Activated CD4-positive, alpha-beta T cell treated with anti-CD3 and anti-CD28 coated beads for 36 hours (primary cell): ENCODE measurements around the gene CLSTN3. TPM values are rescaled to one million over a fixed set of nuclear protein-coding genes. Genes with fewer than 3 reads are reported as not detected.

ENCODE experiments used
- ATAC-seq: fragments of 200-7000 bp; cut with Tn5 transposase; one replicate; pipeline ENCODE4 v1.10.0; 2021; ENCODE audit warnings: mild to moderate bottlenecking, moderate library complexity
- CTCF ChIA-PET: fragments of 350-600 bp; sonication (Branson Sonifier 250); formaldehyde crosslinking; loops from one replicate; lab custom pipeline; 2021; ENCODE audit warnings: antibody characterized with exemption; lab: Charles Lee
- POLR2A ChIA-PET: fragments of 350-600 bp; sonication (Branson Sonifier 250); formaldehyde crosslinking; loops from one replicate; lab custom pipeline; 2021; ENCODE audit warnings: antibody characterized with exemption, inconsistent platforms; lab: Charles Lee
- DNase-seq: peaks from one replicate; pipeline ENCODE4 v3.0.0-alpha.2; 2020
- H3K27ac Mint-ChIP-seq: one replicate; pipeline ENCODE4 v1.8.0; 2021; ENCODE audit warnings: mixed read lengths
- H3K27me3 Mint-ChIP-seq: one replicate; pipeline ENCODE4 v1.8.0; 2021; ENCODE audit warnings: mixed read lengths
- H3K36me3 Mint-ChIP-seq: one replicate; pipeline ENCODE4 v1.8.0; 2021; ENCODE audit warnings: low read depth, mixed read lengths
- H3K4me1 Mint-ChIP-seq: one replicate; pipeline ENCODE4 v1.8.0; 2021; ENCODE audit warnings: mixed read lengths
- H3K4me3 Mint-ChIP-seq: one replicate; pipeline ENCODE4 v1.8.0; 2021; ENCODE audit warnings: mild to moderate bottlenecking, moderate library complexity, mixed read lengths
- H3K9me3 Mint-ChIP-seq: one replicate; pipeline ENCODE4 v1.8.0; 2021; ENCODE audit warnings: low read depth, mixed read lengths
- intact Hi-C, 2 experiments: fragments of 100-400 bp; cut with DNase I in 1 of 2; cut with micrococcal nuclease in 1 of 2; formaldehyde crosslinking; loops; one replicate each; pipeline versions ENCODE4 v1.14.2 to v1.15.1; 2022 to 2024; cut with DNase I, micrococcal nuclease
- total RNA-seq, 2 experiments: library from RNA; stranded (reverse); gene quantifications; one replicate each; pipeline ENCODE4 v1.2.3, GENCODE V29; 2021

CLSTN3 gene
- total RNA-seq, 2 experiments from 2014 or later: 28.2 to 37.9 TPM

DNA sequence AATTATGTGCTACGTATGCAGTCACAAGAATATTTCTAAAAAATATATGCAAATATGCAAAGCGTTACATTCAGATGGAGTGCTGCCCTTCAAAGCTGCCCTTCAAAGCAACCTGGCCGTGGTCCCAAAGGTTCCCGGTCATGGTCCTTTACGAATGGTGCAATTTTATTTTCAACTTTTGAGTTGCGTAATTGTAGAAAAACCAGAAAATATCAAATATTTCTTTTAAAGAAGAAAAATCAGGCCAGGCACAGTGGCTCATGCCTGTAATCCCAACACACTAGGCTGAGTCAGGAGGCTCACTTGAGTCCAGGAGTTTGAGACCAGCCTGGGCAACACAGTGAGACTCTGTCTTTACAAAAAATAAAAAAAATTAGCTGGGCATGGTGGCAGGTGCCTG is 21.4 kb downstream of the CLSTN3 start:
- Mint-ChIP-seq H3K9me3 (no peaks in the 10 kb centered on the region), H3K4me3 (no peak overlapping the region), H3K4me1 (no peaks in the 10 kb centered on the region), H3K36me3 (peaks cover 14% of the 10 kb centered on the region), H3K27me3 (no peaks in the 10 kb centered on the region), H3K27ac (no peak overlapping the region)
- ATAC-seq (no peak), DNase-seq (no peak)
- intact Hi-C loops: no loop called here
- ChIA-PET POLR2A (interaction anchor here (0.7 kb wide), 1 partner anchor 39 kb away, joined by 4 read pairs; no protein-coding TSS in a partner anchor), CTCF (no interaction called here)

DNA sequence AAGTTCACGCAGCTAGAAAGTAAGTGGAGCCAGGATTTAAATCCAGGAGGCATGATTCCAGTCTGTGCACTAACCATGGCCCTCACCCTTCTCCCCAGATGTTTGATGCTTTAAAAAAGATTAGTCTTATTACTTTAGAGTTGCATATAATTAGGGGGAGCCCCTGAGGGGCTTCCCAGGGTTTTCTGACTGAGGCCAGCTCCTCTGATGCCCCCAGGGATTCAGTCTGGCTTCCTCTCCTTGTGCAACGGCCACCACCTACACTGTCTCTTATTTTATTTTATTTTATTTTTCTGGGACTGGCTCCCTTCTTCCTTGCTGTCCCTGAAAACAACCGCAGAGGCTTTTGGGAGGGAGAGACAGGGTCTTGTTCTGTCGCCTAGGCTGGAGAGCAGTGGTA is 22.6 kb downstream of the CLSTN3 start:
- Mint-ChIP-seq H3K9me3 (no peaks in the 10 kb centered on the region), H3K36me3 (peaks cover 14% of the 10 kb centered on the region), H3K27me3 (no peaks in the 10 kb centered on the region), H3K27ac (no peak overlapping the region), H3K4me1 (no peaks in the 10 kb centered on the region), H3K4me3 (no peak overlapping the region)
- ChIA-PET CTCF (interaction anchor here (1.4 to 3.2 kb wide), 2 partner anchors 8 to 11 kb away, joined by 5 to 17 read pairs; no protein-coding TSS in a partner anchor), POLR2A (no interaction called here)
- DNase-seq (no peak), ATAC-seq (no peak)
- intact Hi-C loops: no loop called here

DNA sequence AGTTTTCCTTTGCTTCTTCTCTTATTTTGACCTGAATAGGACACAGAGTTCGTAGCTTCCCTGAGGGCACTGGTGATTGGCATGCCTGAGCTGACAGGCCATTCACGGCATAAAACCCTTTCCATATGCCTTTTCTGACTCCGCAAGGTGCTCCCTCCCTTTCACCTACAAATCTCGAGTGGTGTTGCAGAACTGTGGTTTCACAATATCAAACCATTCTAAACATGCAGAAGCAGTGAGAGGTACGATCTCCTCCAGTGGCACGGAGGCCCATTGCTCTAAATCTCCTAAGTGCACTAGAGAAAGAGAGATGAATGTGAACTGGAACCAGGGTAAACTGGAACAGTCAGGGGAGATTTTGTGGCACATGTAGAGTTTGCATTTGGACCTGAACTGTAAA is 23.9 kb downstream of the CLSTN3 start:
- intact Hi-C loops: no loop called here
- no peak for DNase-seq

DNA sequence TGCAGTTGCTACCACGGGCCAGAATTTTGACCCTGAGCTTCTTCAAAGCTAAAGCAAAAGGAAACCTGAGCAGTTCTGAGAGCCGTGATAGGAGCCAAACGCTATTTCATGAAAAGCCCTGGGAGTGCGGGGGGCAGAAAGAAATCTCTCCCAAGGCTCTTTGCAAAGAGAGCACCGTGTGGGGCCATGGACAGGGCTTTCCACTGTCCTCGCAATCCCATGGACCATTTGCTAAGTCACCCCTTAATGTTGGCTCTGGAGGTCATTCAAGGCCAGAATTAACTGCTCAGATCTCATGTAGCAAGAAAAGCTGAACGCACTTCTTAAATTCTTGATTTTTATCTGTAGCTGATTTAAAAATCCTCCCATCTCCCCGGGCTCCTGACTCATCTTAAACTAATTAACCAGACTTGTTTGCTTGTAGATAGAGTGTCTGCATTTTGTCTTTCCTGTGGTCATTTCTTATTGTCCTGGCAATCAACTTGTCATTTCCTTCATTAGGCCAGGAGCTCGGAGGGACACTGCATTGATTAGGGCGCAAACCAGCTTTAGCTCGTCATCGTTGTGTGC is 24.8 kb downstream of the CLSTN3 start:
- ChIA-PET POLR2A (no interaction called here), CTCF (interaction anchor here (0.6 to 3.2 kb wide), 4 partner anchors 10 to 47 kb away, joined by 3 to 17 read pairs (median 4); no protein-coding TSS in a partner anchor)
- Mint-ChIP-seq H3K4me3 (no peak overlapping the region), H3K36me3 (peaks cover 4% of the 10 kb centered on the region), H3K27me3 (no peaks in the 10 kb centered on the region), H3K4me1 (no peaks in the 10 kb centered on the region), H3K27ac (no peak overlapping the region), H3K9me3 (no peaks in the 10 kb centered on the region)
- ATAC-seq (no peak), DNase-seq (no peak)
- intact Hi-C loops: no loop called here

More for the DNA sequence above, 23.9 kb downstream of the CLSTN3 start:
- Mint-ChIP-seq H3K9me3 (no peaks in the 10 kb centered on the region), H3K36me3 (peaks cover 9% of the 10 kb centered on the region), H3K27me3 (no peaks in the 10 kb centered on the region), H3K27ac (no peak overlapping the region), H3K4me3 (no peak overlapping the region), H3K4me1 (no peaks in the 10 kb centered on the region)
- ChIA-PET CTCF (interaction anchor here (0.6 to 3.2 kb wide), 4 partner anchors 8 to 16 kb away, joined by 5 to 17 read pairs (median 6); no protein-coding TSS in a partner anchor), POLR2A (no interaction called here)
- no peak for ATAC-seq

DNA sequence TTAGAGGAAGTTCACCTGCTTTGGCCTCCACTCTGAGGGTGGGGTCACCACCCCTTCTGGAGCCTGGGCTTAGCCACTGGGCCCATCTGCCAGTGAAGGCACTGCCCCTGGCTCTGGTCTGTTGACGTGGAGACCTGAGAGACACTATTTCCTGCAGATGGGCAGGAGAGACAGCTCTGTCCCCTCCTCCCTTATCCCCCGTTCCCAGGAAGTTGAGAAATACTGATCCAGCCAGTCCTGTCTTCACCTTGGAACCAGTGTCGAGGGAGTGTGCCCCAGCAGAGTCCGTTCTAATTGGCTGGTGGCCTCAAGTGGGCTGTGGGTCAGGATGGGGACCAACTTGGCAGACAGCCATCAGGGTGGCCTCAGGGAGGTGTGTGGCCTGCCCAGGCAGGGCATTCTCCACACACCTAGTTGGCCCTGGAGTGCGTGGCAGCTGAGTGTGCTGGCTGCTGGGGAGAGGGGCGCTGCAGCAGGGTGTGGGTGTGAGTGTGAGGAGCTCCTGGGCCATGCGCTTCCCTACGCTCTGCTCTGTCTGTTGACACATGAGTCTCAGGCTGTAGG is 25.4 kb downstream of the CLSTN3 start:
- Mint-ChIP-seq H3K4me1 (no peaks in the 10 kb centered on the region), H3K27ac (no peak overlapping the region), H3K9me3 (no peaks in the 10 kb centered on the region), H3K27me3 (no peaks in the 10 kb centered on the region), H3K4me3 (no peak overlapping the region), H3K36me3 (peaks cover 3% of the 10 kb centered on the region)
- ATAC-seq (no peak), DNase-seq (no peak)
- ChIA-PET POLR2A (no interaction called here), CTCF (interaction anchor here (0.6 to 3.2 kb wide), 4 partner anchors 10 to 47 kb away, joined by 3 to 17 read pairs (median 4); no protein-coding TSS in a partner anchor)
- intact Hi-C loops: no loop called here

DNA sequence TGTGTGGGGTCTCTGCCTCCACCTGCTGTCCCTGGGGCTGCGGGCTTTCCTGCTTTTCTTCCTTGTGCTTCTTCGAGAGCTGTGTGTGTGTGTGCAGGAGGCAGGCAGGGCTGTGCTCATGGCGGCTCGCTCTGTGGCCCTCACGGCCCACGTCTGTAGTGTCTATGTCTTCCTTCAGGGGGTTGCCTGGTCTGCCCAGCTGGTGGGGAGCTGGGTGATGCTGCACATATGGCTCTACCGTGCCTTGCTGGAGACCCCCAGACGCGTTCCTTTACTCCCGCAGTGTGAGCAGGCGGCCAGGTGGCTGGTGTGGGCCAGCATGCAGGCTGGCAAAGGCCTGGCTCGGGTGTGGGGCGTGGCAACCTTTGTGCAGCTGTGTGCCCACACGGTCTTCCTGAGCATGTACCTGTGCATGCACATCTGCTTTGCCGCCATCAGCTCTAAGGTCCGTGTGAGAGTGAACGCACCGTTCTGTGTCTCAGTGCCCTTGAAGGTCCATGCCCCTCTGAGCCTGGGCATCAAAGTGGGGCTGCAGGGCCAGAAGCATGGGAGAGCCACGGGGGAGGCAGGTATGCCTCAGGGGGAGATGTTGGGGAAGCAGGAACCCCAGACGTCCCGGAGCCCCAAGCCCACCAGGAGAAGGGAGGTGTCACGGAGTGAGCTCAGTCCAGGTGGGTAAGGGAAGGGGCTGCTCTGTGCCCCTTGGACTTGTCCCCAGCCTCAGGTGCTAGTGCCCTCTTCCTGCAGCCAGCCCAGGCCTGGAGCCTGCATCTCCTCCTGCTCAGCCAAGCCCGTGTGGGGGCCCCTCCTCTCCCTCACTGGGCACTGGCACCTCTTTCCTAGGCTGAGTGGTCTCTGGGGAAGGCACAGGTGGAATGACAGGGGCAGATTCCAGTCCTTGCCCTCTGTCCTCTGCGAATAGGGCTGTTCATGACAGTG is 26.4 kb downstream of the CLSTN3 start:
- no peak for ATAC-seq
- CTCF ChIA-PET: interaction anchor here (0.6 to 1.5 kb wide), 2 partner anchors 11 to 44 kb away, joined by 3 to 5 read pairs; no protein-coding TSS in a partner anchor

DNA sequence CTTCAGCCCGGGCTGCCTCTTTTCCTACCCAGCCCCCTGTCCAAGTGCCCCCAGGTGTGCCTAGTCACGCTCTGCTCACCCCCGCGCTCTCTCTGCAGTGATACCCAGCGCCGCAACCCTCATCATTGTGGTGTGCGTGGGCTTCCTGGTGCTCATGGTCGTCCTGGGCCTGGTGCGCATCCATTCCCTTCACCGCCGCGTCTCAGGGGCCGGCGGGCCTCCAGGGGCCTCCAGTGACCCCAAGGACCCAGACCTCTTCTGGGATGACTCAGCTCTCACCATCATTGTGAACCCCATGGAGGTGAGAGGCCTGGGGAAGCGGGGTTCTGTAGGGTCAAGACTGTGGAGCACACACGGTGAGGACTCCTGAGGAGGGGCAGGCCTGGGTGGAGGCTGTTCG is 27.2 kb downstream of the CLSTN3 start:
- H3K4me1 Mint-ChIP-seq: no peaks in the 10 kb centered on the region
- ATAC-seq (no peak), DNase-seq (no peak)
- intact Hi-C loops: no loop called here
- POLR2A ChIA-PET: no interaction called here
- CTCF ChIA-PET: interaction anchor here (1.5 kb wide), 1 partner anchor 12 kb away, joined by 5 read pairs; no protein-coding TSS in a partner anchor
- H3K27ac Mint-ChIP-seq: no peak overlapping the region
- no peaks in the 10 kb centered on the region for H3K9me3 Mint-ChIP-seq
- peaks cover 3% of the 10 kb centered on the region for H3K36me3 Mint-ChIP-seq
- no peak overlapping the region for H3K4me3 Mint-ChIP-seq
- no peaks in the 10 kb centered on the region for H3K27me3 Mint-ChIP-seq

More for the DNA sequence above, 26.4 kb downstream of the CLSTN3 start:
- H3K27me3 Mint-ChIP-seq: no peaks in the 10 kb centered on the region
- no peaks in the 10 kb centered on the region for H3K9me3 Mint-ChIP-seq
- H3K4me1 Mint-ChIP-seq: no peaks in the 10 kb centered on the region
- no peak for DNase-seq
- peaks cover 3% of the 10 kb centered on the region for H3K36me3 Mint-ChIP-seq
- intact Hi-C loops: no loop called here
- no peak overlapping the region for H3K27ac Mint-ChIP-seq
- POLR2A ChIA-PET: no interaction called here
- no peak overlapping the region for H3K4me3 Mint-ChIP-seq

DNA sequence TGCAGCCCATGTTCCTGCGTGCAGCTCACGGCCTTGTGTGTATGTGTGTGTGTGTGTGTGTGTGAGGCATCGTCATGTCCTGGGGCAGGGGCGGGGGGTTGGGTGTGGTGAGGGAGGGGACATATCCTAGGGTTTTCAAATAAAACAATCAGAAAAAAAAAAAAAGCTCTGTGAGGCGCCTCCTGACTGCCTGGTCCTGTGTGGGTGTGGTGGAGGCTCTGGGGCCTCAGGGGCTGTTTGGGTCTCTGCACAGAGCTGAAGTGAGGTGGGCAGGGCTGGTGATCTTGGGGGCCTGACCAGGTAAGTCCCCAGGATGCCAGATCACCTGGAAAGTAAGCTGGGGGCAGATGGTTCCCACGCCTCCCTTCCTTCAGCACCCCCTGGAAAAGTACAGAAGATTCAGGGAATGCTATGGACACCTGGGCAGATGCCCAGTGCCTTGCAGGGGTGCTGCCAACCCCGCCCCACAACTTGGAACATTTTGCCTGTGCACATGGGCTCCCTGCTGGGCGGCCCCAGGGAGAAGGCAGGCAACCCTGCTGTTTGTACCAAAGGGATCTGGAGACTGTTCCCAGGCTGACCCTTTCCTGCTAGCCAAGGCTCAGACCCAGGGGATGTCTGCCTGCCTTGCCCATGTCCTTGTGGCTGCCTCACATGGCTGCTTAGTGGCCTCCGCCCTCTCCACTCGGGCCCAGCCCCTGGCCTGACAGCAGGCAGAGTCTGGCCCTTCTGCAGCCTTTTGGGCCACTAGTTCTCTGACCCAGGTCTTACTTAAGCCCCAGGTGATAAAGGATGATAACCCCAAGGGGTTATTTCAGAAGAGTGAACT is 28.8 kb downstream of the CLSTN3 start:
- ChIA-PET POLR2A (no interaction called here), CTCF (no interaction called here)
- intact Hi-C loops: no loop called here
- no peak for DNase-seq
- H3K27me3 Mint-ChIP-seq: peaks cover 6% of the 10 kb centered on the region
- no peak overlapping the region for H3K4me3 Mint-ChIP-seq
- H3K4me1 Mint-ChIP-seq: peaks cover 11% of the 10 kb centered on the region
- H3K36me3 Mint-ChIP-seq: peaks cover 3% of the 10 kb centered on the region
- no peaks in the 10 kb centered on the region for H3K9me3 Mint-ChIP-seq
- H3K27ac Mint-ChIP-seq: no peak overlapping the region
- no peak for ATAC-seq

DNA sequence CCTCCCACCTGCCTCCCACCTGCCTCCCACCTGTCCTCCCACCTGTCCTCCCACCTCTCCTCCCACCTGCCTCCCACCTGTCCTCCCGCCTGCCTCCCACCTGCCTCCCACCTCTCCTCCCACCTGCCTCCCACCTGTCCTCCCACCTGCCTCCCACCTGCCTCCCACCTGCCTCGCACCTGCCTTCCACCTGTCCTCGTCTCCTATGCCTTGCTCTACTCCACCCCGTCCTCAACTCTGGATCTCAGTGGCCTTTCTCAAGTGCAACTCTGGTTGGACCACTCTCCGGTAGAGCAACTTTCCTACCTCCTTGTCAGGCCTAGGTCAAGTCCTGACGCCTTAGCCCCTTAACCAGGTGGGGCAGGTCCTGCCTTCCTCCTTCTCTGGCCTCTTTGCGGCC is 30.0 kb downstream of the CLSTN3 start:
- POLR2A ChIA-PET: no interaction called here
- ATAC-seq: no peak
- CTCF ChIA-PET: interaction anchor here (1.4 to 3.6 kb wide), 2 partner anchors 15 to 17 kb away, joined by 3 to 13 read pairs; no protein-coding TSS in a partner anchor

DNA sequence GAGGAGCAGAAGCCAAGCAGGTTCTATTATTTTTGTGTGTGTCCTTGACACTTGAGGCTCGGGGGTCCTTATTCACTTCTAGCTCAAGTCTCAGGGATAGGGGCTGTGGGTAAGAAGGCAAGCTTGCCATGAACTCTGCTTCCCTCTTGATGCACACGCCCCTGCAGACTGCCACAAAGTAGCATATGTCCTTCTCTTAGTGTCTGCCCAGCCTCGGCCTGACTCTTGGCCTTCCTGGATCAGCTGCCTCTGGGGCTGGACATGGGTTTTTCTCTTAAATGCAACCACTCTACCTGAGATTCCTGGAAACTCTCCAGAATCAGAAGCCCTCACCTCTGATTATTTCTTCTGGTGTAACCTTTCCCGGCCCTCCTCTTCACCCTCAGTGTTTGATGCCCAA is 31.2 kb downstream of the CLSTN3 start:
- H3K27me3 Mint-ChIP-seq: peaks cover 8% of the 10 kb centered on the region
- peaks cover 11% of the 10 kb centered on the region for H3K4me1 Mint-ChIP-seq
- ChIA-PET POLR2A (interaction anchor here (0.6 kb wide), 1 partner anchor 390 kb away, joined by 3 read pairs; no protein-coding TSS in a partner anchor), CTCF (interaction anchor here (0.6 to 3.6 kb wide), 5 partner anchors 16 to 561 kb away, joined by 3 to 13 read pairs (median 4); no protein-coding TSS in a partner anchor)
- ATAC-seq: no peak
- no peaks in the 10 kb centered on the region for H3K36me3 Mint-ChIP-seq
- no peak overlapping the region for H3K27ac Mint-ChIP-seq
- intact Hi-C loops: no loop called here
- no peak overlapping the region for H3K4me3 Mint-ChIP-seq
- DNase-seq: no peak
- no peaks in the 10 kb centered on the region for H3K9me3 Mint-ChIP-seq

More for the DNA sequence above, 30.0 kb downstream of the CLSTN3 start:
- H3K9me3 Mint-ChIP-seq: no peaks in the 10 kb centered on the region
- H3K36me3 Mint-ChIP-seq: no peaks in the 10 kb centered on the region
- no peak overlapping the region for H3K27ac Mint-ChIP-seq
- peaks cover 11% of the 10 kb centered on the region for H3K4me1 Mint-ChIP-seq
- no peak for DNase-seq
- H3K27me3 Mint-ChIP-seq: peaks cover 6% of the 10 kb centered on the region
- intact Hi-C loops: no loop called here
- H3K4me3 Mint-ChIP-seq: no peak overlapping the region
